Dermis microvascular lymphatic vessel endothelial cell (primary cell): ENCODE data around the gene DNASE2. TPM values are rescaled to one million over a fixed set of nuclear protein-coding genes. Genes with fewer than 3 reads are reported as not detected.
"Not testable (repeated sequence)": the region's sequence is repeated elsewhere in the genome, so short reads cannot be mapped to it uniquely, and the experiment has no call there.

Experiments
- DNase-seq, 2 donors: peaks; one replicate each; pipeline versions ENCODE4 v3.0.0 to v3.0.0-alpha.2; 2010; ENCODE audit warnings: low read depth in 2 of 2
- total RNA-seq: library from RNA; depleted of rRNA; stranded (reverse); fragments of >200 nt; gene quantifications from 2 replicates; pipeline ENCODE4 v1.2.1, GENCODE V29; 2014

The DNASE2 gene
- total RNA-seq, 1 donor from 2014 or later, result 19.1 TPM

- no peak for DNase-seq
Observed at GRCh38 chr19:12864721-12865715, 16.2 kb downstream of the DNASE2 start.

- DNase-seq, result no peak
Observed at GRCh38 chr19:12864143-12864542, 17.1 kb downstream of the DNASE2 start.

- DNase-seq, result no peak
Observed at GRCh38 chr19:12859546-12859945, 21.7 kb downstream of the DNASE2 start.

- no peak for DNase-seq
Observed at GRCh38 chr19:12858041-12858928, 23.0 kb downstream of the DNASE2 start.

- DNase-seq, result no peak
Observed at GRCh38 chr19:12856653-12857052, 24.6 kb downstream of the DNASE2 start.

GRCh38 chr19:12847159-12848139, 33.8 kb downstream of the DNASE2 start:
- peak in 1 of 2 donors; percentile 67 for DNase-seq

- not testable (repeated sequence) for DNase-seq
Observed at GRCh38 chr19:12846613-12847012, 34.6 kb downstream of the DNASE2 start.

- no peak for DNase-seq
Observed at GRCh38 chr19:12843999-12844732, 37.1 kb downstream of the DNASE2 start.

- no peak for DNase-seq
Observed at GRCh38 chr19:12843328-12843727, 37.9 kb downstream of the DNASE2 start.

- no peak for DNase-seq
Observed at GRCh38 chr19:12842511-12842910, 38.7 kb downstream of the DNASE2 start.

- DNase-seq, result peak in 1 of 2 donors; percentile 29
Observed at GRCh38 chr19:12841094-12841493, 40.2 kb downstream of the DNASE2 start.

GRCh38 chr19:12840091-12841079, 40.9 kb downstream of the DNASE2 start:
- DNase-seq, result peak in 1 of 2 donors; percentile 65

GRCh38 chr19:12838886-12839756, 42.1 kb downstream of the DNASE2 start:
- no peak for DNase-seq

GRCh38 chr19:12838182-12838885, 42.9 kb downstream of the DNASE2 start, which contains the start of gene MAST1:
Gene MAST1, plus strand, starts transcription at chr19:12838515. Its CDS starts 58 bp downstream, at chr19:12838573.
- peak in 1 of 2 donors; percentile 32 for DNase-seq

- no peak for DNase-seq
Observed at GRCh38 chr19:12837225-12837624, 44.0 kb downstream of the DNASE2 start.

- no peak for DNase-seq
Observed at GRCh38 chr19:12836529-12836863, 44.8 kb downstream of the DNASE2 start.
